H1 (cell line): ENCODE results near the gene RBM25. TPM values are rescaled to one million over a fixed set of nuclear protein-coding genes. Genes with fewer than 3 reads are reported as not detected.

ENCODE experiments used
- ATF3 ChIP-seq: IDR thresholded peaks from 2 replicates; pipeline ENCODE4 v1.6.1; 2011; ENCODE audit warnings: low read depth, mild to moderate bottlenecking, low read length; ENCODE audit not compliant: insufficient read depth
- RAD21 ChIP-seq, 2 experiments: IDR thresholded peaks in 1 of 2; conservative IDR thresholded peaks in 1 of 2; 2 replicates each; pipeline ENCODE4 v1.6.1; 2011; ENCODE audit warnings: low read depth in 2 of 2, low read length in 2 of 2, improper control_type of control experiment in 1 of 2, inconsistent platforms in 1 of 2, mild to moderate bottlenecking in 1 of 2, moderate library complexity in 1 of 2
- polyA plus RNA-seq, 7 experiments: library from polyadenylated mRNA; depleted of rRNA in 3 of 7; stranded (reverse) in 5 of 7; unstranded in 2 of 7; fragments of >200 nt in 5 of 7; fragments of 200-250 nt in 2 of 7; gene quantifications; 1 replicate in 5 of 7; 2 replicates in 1 of 7; 4 replicates in 1 of 7; pipeline versions ENCODE4 v1.2.1 to v1.2.3, GENCODE V29; 2011 to 2013; ENCODE audit warnings: missing spikeins in 2 of 7, mixed read lengths in 2 of 7
- total RNA-seq: library from RNA; stranded (reverse); fragmentation: NEBNext Ultra II Directional; extraction: Animal tissue kit (Norgen Biotek cat#: 25700); gene quantifications from 2 replicates; pipeline ENCODE4 v1.2.1, GENCODE V29; 2021

The RBM25 gene
- total and polyA plus RNA-seq, 2 of the 8 experiments (the other 6 are each of a cell fraction or from before 2014, with no cell fraction given) = 25.6 to 134 TPM

GRCh38 chr14:73105727-73106126 lies 47.4 kb downstream of the RBM25 start (continued):
- TF ChIP-seq RAD21 (IDR thresholded peaks at IDR 0.05 in 1 of 2, conservative IDR thresholded peaks at IDR 0.05 in 1 of 2; ENCODE audit: low read depth in 2 of 2, low read length in 2 of 2) (no peak), ATF3 (no peak)
